ENCODE data around the gene MKNK2. TPM values are rescaled to one million over a fixed set of nuclear protein-coding genes. Genes with fewer than 3 reads are reported as not detected.

The MKNK2 gene
- polyA plus RNA-seq, 5 donors, result 51.7 to 124 (median 77.8) TPM

- DNase-seq, result peak in 1 of 2 donors; percentile 77
Observed at GRCh38 chr19:2060884-2061494, 9.9 kb upstream of the MKNK2 start.

GRCh38 chr19:2059422-2060201 lies 8.6 kb upstream of the MKNK2 start:
- DNase-seq, result no peak

- DNase-seq, result no peak
Observed at GRCh38 chr19:2058570-2059421, 7.8 kb upstream of the MKNK2 start.

GRCh38 chr19:2057484-2058469 lies 6.7 kb upstream of the MKNK2 start:
- DNase-seq, result no peak

GRCh38 chr19:2056837-2057192 lies 5.8 kb upstream of the MKNK2 start:
- no peak for DNase-seq

- DNase-seq, result peak; percentile 80 to 86
Observed at GRCh38 chr19:2055931-2056836, 5.1 kb upstream of the MKNK2 start.

GRCh38 chr19:2054763-2055162 lies 3.7 kb upstream of the MKNK2 start:
- DNase-seq, result no peak

GRCh38 chr19:2053601-2054389 lies 2.8 kb upstream of the MKNK2 start:
- DNase-seq, result no peak

GRCh38 chr19:2051773-2052704 lies 995 bp upstream of the MKNK2 start:
- DNase-seq, result peak in 1 of 2 donors; percentile 78

- no peak for DNase-seq
Observed at GRCh38 chr19:2050349-2050990, 574 bp downstream of the MKNK2 start.

GRCh38 chr19:2049741-2050348 lies 1.2 kb downstream of the MKNK2 start:
- no peak for DNase-seq

GRCh38 chr19:2048959-2049740 lies 1.9 kb downstream of the MKNK2 start:
- DNase-seq, result no peak

GRCh38 chr19:2048104-2048958 lies 2.7 kb downstream of the MKNK2 start:
- no peak for DNase-seq

- no peak for DNase-seq
Observed at GRCh38 chr19:2047449-2048103, 3.5 kb downstream of the MKNK2 start.

- DNase-seq, result no peak
Observed at GRCh38 chr19:2047076-2047448, 4.0 kb downstream of the MKNK2 start.

All from right lung (tissue), 5 donors.